Activated B cell treated with CpG ODN at 0.5 μM for 24 hours (primary cell): Measurements from ENCODE around the gene SPPL2A. TPM values are rescaled to one million over a fixed set of nuclear protein-coding genes. Genes with fewer than 3 reads are reported as not detected.

Experiments used
- ATAC-seq: fragments of 200-7000 bp; cut with Tn5 transposase; one replicate; pipeline ENCODE4 v1.10.0; 2021; ENCODE audit warnings: low read depth, mild to moderate bottlenecking, moderate library complexity
- CTCF ChIA-PET: fragments of 350-600 bp; sonication (Branson Sonifier 250); formaldehyde crosslinking; loops from one replicate; lab custom pipeline; 2021; ENCODE audit warnings: antibody characterized with exemption; lab: Charles Lee
- POLR2A ChIA-PET: fragments of 350-600 bp; sonication (Branson Sonifier 250); formaldehyde crosslinking; loops from one replicate; lab custom pipeline; 2021; ENCODE audit warnings: antibody characterized with exemption; lab: Charles Lee
- DNase-seq: peaks from one replicate; pipeline ENCODE4 v3.0.0; 2022
- H3K27ac Mint-ChIP-seq: one replicate; pipeline ENCODE4 v1.8.0; 2020; ENCODE audit warnings: mixed read lengths
- H3K27me3 Mint-ChIP-seq: one replicate; pipeline ENCODE4 v1.8.0; 2021; ENCODE audit warnings: mixed read lengths
- H3K36me3 Mint-ChIP-seq: one replicate; pipeline ENCODE4 v1.8.0; 2021; ENCODE audit warnings: low read depth, mixed read lengths
- H3K4me1 Mint-ChIP-seq: one replicate; pipeline ENCODE4 v1.8.0; 2021; ENCODE audit warnings: mixed read lengths
- H3K4me3 Mint-ChIP-seq: one replicate; pipeline ENCODE4 v1.8.0; 2020; ENCODE audit warnings: mild to moderate bottlenecking, mixed read lengths
- H3K9me3 Mint-ChIP-seq: one replicate; pipeline ENCODE4 v1.8.0; 2020; ENCODE audit warnings: mixed read lengths
- CTCF ChIP-seq: fragments of 200-600 bp; IDR thresholded peaks from one replicate; pipeline ENCODE4 v1.8.0; 2022; ENCODE audit warnings: antibody characterized with exemption, mild to moderate bottlenecking
- intact Hi-C: fragments of 100-400 bp; cut with micrococcal nuclease; formaldehyde crosslinking; loops from one replicate; pipeline ENCODE4 v1.15.1; 2024
- total RNA-seq: library from RNA; stranded (reverse); gene quantifications from 2 replicates; pipeline ENCODE4 v1.2.3, GENCODE V29; 2022

The SPPL2A gene
- total RNA-seq, 1 donor from 2014 or later, result 85.3 TPM

DNA sequence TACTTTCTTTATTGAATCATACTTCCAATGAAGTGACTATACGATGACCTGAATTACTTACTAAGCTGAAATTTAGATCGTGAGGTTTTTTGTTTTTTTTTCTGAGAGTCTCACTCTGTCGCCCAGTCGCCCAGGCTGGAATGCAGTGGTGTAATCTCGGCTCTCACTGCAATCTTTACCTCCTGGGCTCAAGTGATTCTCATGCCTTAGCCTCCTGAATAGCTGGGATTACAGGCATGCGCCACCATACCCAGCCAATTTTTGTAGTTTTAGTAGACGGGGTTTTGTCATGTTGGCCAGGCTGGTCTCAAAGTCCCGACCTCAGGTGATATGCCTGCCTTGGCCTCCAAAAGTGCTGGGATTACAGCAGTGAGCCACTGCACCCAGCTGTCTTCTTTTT lies 28.7 kb downstream of the SPPL2A start:
- H3K36me3 Mint-ChIP-seq, result peaks cover 69% of the 10 kb centered on the region

DNA sequence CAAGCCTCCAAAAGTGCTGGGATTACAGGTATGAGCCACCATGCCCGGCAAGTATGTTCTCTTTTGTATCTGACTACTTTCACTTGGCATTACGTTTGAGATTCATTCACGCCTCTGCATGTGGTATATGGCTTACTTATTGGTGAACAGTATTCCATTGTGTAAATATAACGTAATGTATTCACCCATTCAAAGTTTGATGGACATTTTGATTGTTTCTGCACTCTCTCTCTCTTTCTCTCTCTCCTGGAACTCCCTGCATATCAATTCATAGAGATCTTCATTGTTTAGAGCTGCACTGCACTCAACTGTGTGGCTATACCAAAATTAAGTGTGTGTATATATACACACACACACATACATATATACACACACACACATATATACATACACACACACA lies 30.4 kb downstream of the SPPL2A start:
- no peak for TF ChIP-seq CTCF
- CTCF ChIA-PET, result no interaction called here
- H3K36me3 Mint-ChIP-seq, result peaks cover 67% of the 10 kb centered on the region
- no peak for ATAC-seq
- no peaks in the 10 kb centered on the region for H3K4me1 Mint-ChIP-seq
- peaks cover 2% of the 10 kb centered on the region for H3K9me3 Mint-ChIP-seq
- no peaks in the 10 kb centered on the region for H3K27me3 Mint-ChIP-seq
- no peak for DNase-seq
- POLR2A ChIA-PET, result no interaction called here
- no peak overlapping the region for H3K4me3 Mint-ChIP-seq
- no peak overlapping the region for H3K27ac Mint-ChIP-seq
- intact Hi-C loops, result no loop called here

More for the DNA sequence above, 28.7 kb downstream of the SPPL2A start:
- Mint-ChIP-seq H3K4me3 (no peak overlapping the region), H3K27ac (no peak overlapping the region), H3K9me3 (peaks cover 2% of the 10 kb centered on the region), H3K27me3 (no peaks in the 10 kb centered on the region), H3K4me1 (no peaks in the 10 kb centered on the region)
- ATAC-seq (no peak), DNase-seq (no peak)
- intact Hi-C loops, result no loop called here
- CTCF ChIA-PET, result no interaction called here
- TF ChIP-seq CTCF, result no peak
- POLR2A ChIA-PET, result interaction anchor here (1.2 kb wide), 1 partner anchor 15 kb away, joined by 4 read pairs; no protein-coding TSS in a partner anchor

GRCh38 chr15:50726315-50726714 lies 39.2 kb downstream of the SPPL2A start:
- CTCF ChIA-PET, result no interaction called here
- intact Hi-C loops, result no loop called here
- Mint-ChIP-seq H3K4me3 (no peak overlapping the region), H3K4me1 (no peaks in the 10 kb centered on the region), H3K27ac (no peak overlapping the region), H3K9me3 (no peaks in the 10 kb centered on the region), H3K27me3 (no peaks in the 10 kb centered on the region), H3K36me3 (peaks cover 60% of the 10 kb centered on the region)
- DNase-seq (no peak), ATAC-seq (no peak)
- no peak for TF ChIP-seq CTCF
- POLR2A ChIA-PET, result no interaction called here

- no peak overlapping the region for H3K27ac Mint-ChIP-seq
- DNase-seq (no peak), ATAC-seq (no peak)
- H3K36me3 Mint-ChIP-seq, result peaks cover 58% of the 10 kb centered on the region
- H3K27me3 Mint-ChIP-seq, result no peaks in the 10 kb centered on the region
- no peak for TF ChIP-seq CTCF
- H3K4me1 Mint-ChIP-seq, result no peaks in the 10 kb centered on the region
- ChIA-PET CTCF (no interaction called here), POLR2A (no interaction called here)
- no peak overlapping the region for H3K4me3 Mint-ChIP-seq
- intact Hi-C loops, result no loop called here
- H3K9me3 Mint-ChIP-seq, result no peaks in the 10 kb centered on the region
Observed at GRCh38 chr15:50718700-50719125, 46.8 kb downstream of the SPPL2A start.

- no peaks in the 10 kb centered on the region for H3K9me3 Mint-ChIP-seq
- ChIA-PET CTCF (no interaction called here), POLR2A (no interaction called here)
- no peak for TF ChIP-seq CTCF
- DNase-seq (no peak), ATAC-seq (no peak)
- intact Hi-C loops, result loop anchor here (5.0 kb wide), 1 partner anchor 35 kb away; no protein-coding TSS in a partner anchor
- H3K27ac Mint-ChIP-seq, result no peak overlapping the region
- H3K36me3 Mint-ChIP-seq, result peaks cover 49% of the 10 kb centered on the region
- no peaks in the 10 kb centered on the region for H3K27me3 Mint-ChIP-seq
- H3K4me3 Mint-ChIP-seq, result no peak overlapping the region
- no peaks in the 10 kb centered on the region for H3K4me1 Mint-ChIP-seq
Observed at GRCh38 chr15:50712018-50712417, 53.5 kb downstream of the SPPL2A start.
